A673 (cell line): ENCODE results near the gene SGO2. TPM values are rescaled to one million over a fixed set of nuclear protein-coding genes. Genes with fewer than 3 reads are reported as not detected.

Experiments used
- Bru-seq: library from RNA; stranded (reverse); fragments of 400-500 nt; gene quantifications from one replicate; lab custom pipeline; 2021; lab: Mats Ljungman, UMichigan
- BruChase-seq, 2 experiments: library from RNA; stranded (reverse); fragments of 400-500 nt; gene quantifications; one replicate each; lab custom pipeline; 2021; lab: Mats Ljungman, UMichigan
- BruUV-seq: library from RNA; stranded (reverse); fragments of 400-500 nt; replicated peaks from 2 replicates; lab custom pipeline; 2021; lab: Mats Ljungman, UMichigan
- CTCF ChIA-PET: fragments of 300-600 bp; sonication (Branson Sonifier 250); formaldehyde crosslinking; loops from one replicate; lab custom pipeline; 2022; ENCODE audit warnings: antibody characterized with exemption; lab: Charles Lee
- POLR2A ChIA-PET: fragments of 300-600 bp; sonication (Branson Sonifier 250); formaldehyde crosslinking; loops from one replicate; lab custom pipeline; 2022; ENCODE audit warnings: antibody characterized with exemption; ENCODE audit not compliant: low non-redundant PET; lab: Charles Lee
- DNase-seq: peaks from one replicate; pipeline ENCODE4 v3.0.0-alpha.2; 2015; ENCODE audit warnings: low spot score
- H3K27ac ChIP-seq: fragments of 200-600 bp; sonication (generic); 2 replicates; pipeline ENCODE4 v1.5.1; 2016; ENCODE audit warnings: mixed run types, low read depth, mild to moderate bottlenecking, mixed read lengths, antibody characterized with exemption, low read length; ENCODE audit not compliant: poor library complexity, severe bottlenecking
- H3K27me3 ChIP-seq: fragments of 200-600 bp; sonication (generic); replicated peaks from 2 replicates; pipeline ENCODE4 v1.6.1; 2017; ENCODE audit warnings: mixed run types, low read depth, mild to moderate bottlenecking, mixed read lengths, antibody characterized with exemption, low read length; ENCODE audit not compliant: insufficient read depth, poor library complexity
- H3K36me3 ChIP-seq: fragments of 200-600 bp; sonication (generic); 2 replicates; pipeline ENCODE4 v1.6.1; 2016; ENCODE audit warnings: mixed run types, mild to moderate bottlenecking, mixed read lengths, antibody characterized with exemption, low read length; ENCODE audit not compliant: insufficient read depth, poor library complexity, severe bottlenecking
- H3K4me1 ChIP-seq: fragments of 200-600 bp; sonication (generic); 2 replicates; pipeline ENCODE4 v1.6.1; 2017; ENCODE audit warnings: mixed run types, mild to moderate bottlenecking, mixed read lengths, antibody characterized with exemption, low read length; ENCODE audit not compliant: insufficient read depth, poor library complexity, severe bottlenecking
- H3K4me3 ChIP-seq: fragments of 200-600 bp; sonication (generic); 2 replicates; pipeline ENCODE4 v1.5.1; 2016; ENCODE audit warnings: low read depth, mixed run types, mild to moderate bottlenecking, mixed read lengths, low read length; ENCODE audit not compliant: poor library complexity, severe bottlenecking
- H3K9me3 ChIP-seq: fragments of 200-600 bp; sonication (generic); 2 replicates; pipeline ENCODE4 v1.6.1; 2016; ENCODE audit warnings: mixed run types, low read depth, mild to moderate bottlenecking, mixed read lengths, antibody characterized with exemption, low read length; ENCODE audit not compliant: poor library complexity, severe bottlenecking
- CTCF ChIP-seq: fragments of 300-800, 200-600 bp; sonication (generic); conservative IDR thresholded peaks from 2 replicates; pipeline ENCODE4 v1.5.1; 2017; ENCODE audit warnings: low read depth, mild to moderate bottlenecking, antibody characterized with exemption, low read length, moderate library complexity, mixed read lengths
- EZH2 ChIP-seq: fragments of 200-600 bp; sonication (generic); IDR thresholded peaks from 2 replicates; pipeline ENCODE4 v1.6.1; 2017; ENCODE audit warnings: borderline replicate concordance, low read depth, mild to moderate bottlenecking, mixed read lengths, antibody characterized with exemption, low read length; ENCODE audit not compliant: poor library complexity, severe bottlenecking
- intact Hi-C: fragments of 100-400 bp; cut with micrococcal nuclease; formaldehyde crosslinking; loops from one replicate; pipeline ENCODE4 v1.10.0; 2022; ENCODE audit not compliant: unreplicated experiment
- long read RNA-seq: library from polyadenylated mRNA; stranded (forward); transcript quantifications from one replicate; pipeline ENCODE4 v2.0.0, GENCODE V29; 2022
- total RNA-seq: library from RNA; stranded (reverse); gene quantifications from 2 replicates; pipeline ENCODE4 v1.2.3, GENCODE V29; 2021

Gene SGO2
- total RNA-seq (35.2 and 37.3 TPM in 2 replicates), Bru-seq, nascent RNA (percentile 84 among the genes with signal in this experiment), BruChase-seq, experiment 1, labeled RNA remaining after a 2-hour chase (percentile 77 among the genes with signal in this experiment), BruChase-seq, experiment 2, labeled RNA remaining after a 6-hour chase (percentile 75 among the genes with signal in this experiment)
- long read RNA-seq, full-length matches to known transcripts, result 66 of 80 reads
- long read RNA-seq, partial matches to known transcripts, result 8 of 80 reads
- long read RNA-seq, other reads (novel, unspliced or antisense), result 6 of 80 reads

GRCh38 chr2:200525882-200526651 is at the start of gene SGO2:
SGO2 (plus strand) TSS chr2:200526207; CDS start chr2:200532976, 6,769 bp downstream.
- Histone ChIP-seq H3K36me3 (no peaks in the 10 kb centered on the region), H3K27ac (peak within 1 kb of the TSS; percentile 73), H3K9me3 (no peaks in the 10 kb centered on the region), H3K4me3 (peak within 1 kb of the TSS; percentile 64), H3K4me1 (peaks cover 11% of the 10 kb centered on the region), H3K27me3 (peaks cover 29% of the 10 kb centered on the region)
- TF ChIP-seq CTCF (no peak), EZH2 (no peak)
- POLR2A ChIA-PET, result no interaction called here
- BruUV-seq, result no TSS peak
- CTCF ChIA-PET, result no interaction called here
- peak; percentile 98 for DNase-seq
- intact Hi-C loops, result no loop called here

- TF ChIP-seq CTCF, result no peak
- no peak for TF ChIP-seq EZH2
- no peaks in the 10 kb centered on the region for H3K27me3 ChIP-seq
- CTCF ChIA-PET, result no interaction called here
- H3K9me3 ChIP-seq, result no peaks in the 10 kb centered on the region
- no peak overlapping the region for H3K27ac ChIP-seq
- intact Hi-C loops, result no loop called here
- no peaks in the 10 kb centered on the region for H3K36me3 ChIP-seq
- no peak overlapping the region for H3K4me3 ChIP-seq
- no peaks in the 10 kb centered on the region for H3K4me1 ChIP-seq
- DNase-seq, result no peak
- no TSS peak for BruUV-seq
- POLR2A ChIA-PET, result no interaction called here
Measured at GRCh38 chr2:200476836-200477235, 49.2 kb upstream of the SGO2 start.

- intact Hi-C loops, result no loop called here
- no peaks in the 10 kb centered on the region for H3K27me3 ChIP-seq
- POLR2A ChIA-PET, result no interaction called here
- CTCF ChIA-PET, result no interaction called here
- TF ChIP-seq CTCF, result no peak
- no peak for TF ChIP-seq EZH2
- no peaks in the 10 kb centered on the region for H3K4me1 ChIP-seq
- no peak for DNase-seq
- H3K27ac ChIP-seq, result no peak overlapping the region
- no peak overlapping the region for H3K4me3 ChIP-seq
- H3K36me3 ChIP-seq, result no peaks in the 10 kb centered on the region
- no TSS peak for BruUV-seq
- no peaks in the 10 kb centered on the region for H3K9me3 ChIP-seq
Measured at GRCh38 chr2:200477667-200478131, 48.3 kb upstream of the SGO2 start.
